Stomach (tissue), 4 donors: ENCODE data around the gene AJUBA.

Source experiments
- CTCF ChIP-seq, 7 experiments: fragments of 450-650 bp in 4 of 7; fragments of 200-600 bp in 3 of 7; sonication (generic) in 3 of 7; IDR thresholded peaks; one replicate each; pipeline ENCODE4 v1.5.1; 2016 to 2019; ENCODE audit warnings: antibody characterized with exemption in 7 of 7, control low read depth in 2 of 7, mild to moderate bottlenecking in 1 of 7
- POLR2A ChIP-seq, 4 donors: fragments of 450-650 bp; IDR thresholded peaks; one replicate each; pipeline ENCODE4 v1.6.1; 2016; ENCODE audit warnings: antibody characterized with exemption in 4 of 4, control low read depth in 2 of 4, mild to moderate bottlenecking in 1 of 4, moderate library complexity in 1 of 4

DNA sequence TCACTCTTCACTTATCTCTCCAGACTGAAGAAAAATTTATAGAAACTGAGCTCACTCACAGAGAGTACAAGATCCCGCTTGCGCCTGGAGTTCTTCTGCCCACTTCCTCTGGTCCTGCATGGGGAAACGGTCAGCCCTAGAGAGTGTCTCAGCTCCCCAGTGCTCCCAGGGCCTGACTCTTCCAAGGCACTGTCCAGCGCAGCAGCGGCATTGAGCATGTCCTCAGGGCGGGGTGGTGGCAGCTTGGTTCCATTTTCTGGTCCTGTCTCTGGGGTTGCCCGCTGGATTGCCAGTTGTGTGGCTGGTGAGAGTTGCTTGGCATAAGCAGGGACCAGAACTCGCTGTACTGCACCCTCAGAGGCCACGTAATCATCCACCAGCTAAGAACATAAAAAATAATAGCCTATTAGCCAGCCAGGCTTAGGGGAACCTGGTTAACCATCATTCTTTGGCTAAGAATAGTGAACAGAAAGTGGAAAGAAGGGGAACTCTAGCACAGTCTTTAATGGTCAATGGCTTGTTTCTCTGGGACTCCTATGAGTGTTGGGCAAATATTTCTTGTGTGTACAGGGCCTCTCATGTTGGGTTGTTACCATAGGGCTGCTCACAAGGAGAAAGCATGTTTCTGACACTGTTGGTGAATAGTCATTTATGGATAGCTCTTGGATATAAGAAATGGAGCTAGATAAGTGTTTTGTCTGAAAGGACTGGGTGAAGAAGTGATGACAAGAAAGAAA, 13.7 kb upstream of the AJUBA start:
- TF ChIP-seq POLR2A (IDR thresholded peaks at IDR 0.05) (no peak), CTCF (IDR thresholded peaks at IDR 0.05) (no peak)
